HG03354 (cell line): ENCODE measurements around the gene ACSF3.
"Not testable (repeated sequence)": the region's sequence is repeated elsewhere in the genome, so short reads cannot be mapped to it uniquely, and the experiment has no call there.

Experiments used
- ATAC-seq: cut with Tn5 transposase; IDR thresholded peaks from one replicate; pipeline ENCODE4 v1.9.1; 2021; ENCODE audit warnings: mild to moderate bottlenecking; ENCODE audit not compliant: unreplicated experiment, poor library complexity, severe bottlenecking

ACSF3 gene

GRCh38 chr16:89055313-89055712 lies 38.3 kb upstream of the ACSF3 start:
- no peak for ATAC-seq

- no peak for ATAC-seq
Observed at GRCh38 chr16:89055894-89056555, 37.6 kb upstream of the ACSF3 start.

- ATAC-seq = no peak
Observed at GRCh38 chr16:89056592-89056991, 37.1 kb upstream of the ACSF3 start.

- ATAC-seq = no peak
Observed at GRCh38 chr16:89057738-89058137, 35.9 kb upstream of the ACSF3 start.

- no peak for ATAC-seq
Observed at GRCh38 chr16:89058812-89059211, 34.8 kb upstream of the ACSF3 start.

GRCh38 chr16:89060207-89060794 lies 33.4 kb upstream of the ACSF3 start:
- peak; percentile 67 for ATAC-seq

GRCh38 chr16:89061086-89061485 lies 32.6 kb upstream of the ACSF3 start:
- ATAC-seq = no peak

- no peak for ATAC-seq
Observed at GRCh38 chr16:89061590-89062380, 31.9 kb upstream of the ACSF3 start.

GRCh38 chr16:89062389-89063345 lies 31.0 kb upstream of the ACSF3 start:
- no peak for ATAC-seq

- no peak for ATAC-seq
Observed at GRCh38 chr16:89063768-89064320, 29.8 kb upstream of the ACSF3 start.

- ATAC-seq = no peak
Observed at GRCh38 chr16:89064606-89065457, 28.8 kb upstream of the ACSF3 start.

GRCh38 chr16:89065458-89065822 lies 28.2 kb upstream of the ACSF3 start:
- ATAC-seq = no peak

- no peak for ATAC-seq
Observed at GRCh38 chr16:89066721-89067120, 26.9 kb upstream of the ACSF3 start.

- no peak for ATAC-seq
Observed at GRCh38 chr16:89067677-89068443, 25.8 kb upstream of the ACSF3 start.

- not testable (repeated sequence) for ATAC-seq
Observed at GRCh38 chr16:89068814-89069616, 24.6 kb upstream of the ACSF3 start.

GRCh38 chr16:89069920-89070319 lies 23.7 kb upstream of the ACSF3 start:
- ATAC-seq = no peak

- no peak for ATAC-seq
Observed at GRCh38 chr16:89070590-89070989, 23.1 kb upstream of the ACSF3 start.
